SW 1271 (cell line): Measurements from ENCODE around the gene CMTM2.
"Not testable (repeated sequence)": the region's sequence is repeated elsewhere in the genome, so short reads cannot be mapped to it uniquely, and the experiment has no call there.

Source experiments
- DNase-seq, 2 experiments: peaks; one replicate each; lab custom pipeline; 2025; lab: John Stamatoyannopoulos, UW

CMTM2 gene

DNA sequence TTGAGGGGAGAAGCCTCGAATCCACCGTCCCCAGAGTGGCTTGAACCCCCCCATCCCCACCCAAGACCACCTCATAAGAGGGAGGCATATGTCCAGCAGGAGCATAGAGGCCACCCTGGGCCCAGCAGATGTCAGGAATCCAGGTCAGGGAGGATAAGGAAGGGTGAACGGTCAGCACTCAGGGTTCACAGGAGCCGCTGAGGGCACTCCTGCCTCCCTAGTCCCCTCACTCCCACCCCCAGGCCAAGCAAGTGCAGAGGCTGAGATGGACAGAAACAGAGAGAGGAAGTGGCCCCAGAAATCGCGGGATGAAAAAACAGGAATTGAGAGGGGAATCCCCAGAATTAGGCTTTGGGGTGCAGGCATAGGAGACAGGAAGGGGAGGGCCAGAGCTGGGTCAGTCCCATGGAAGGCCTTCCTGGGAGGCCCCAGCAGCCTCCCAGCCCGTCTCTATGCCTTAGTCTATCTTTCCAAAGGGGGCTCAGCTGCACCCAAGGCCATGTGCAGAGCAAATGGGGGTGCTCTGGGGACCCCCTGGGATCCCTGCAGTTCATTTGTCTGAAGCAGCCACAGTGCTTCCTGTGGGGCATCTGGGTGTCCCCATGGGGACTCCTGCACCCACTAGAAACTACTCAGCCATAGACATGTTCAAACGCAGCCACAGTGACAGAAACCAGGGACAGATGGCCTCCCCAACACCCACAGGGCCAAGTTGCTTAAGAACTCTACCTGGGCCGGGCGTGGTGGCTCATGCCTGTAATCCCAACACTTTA is 26.9 kb downstream of the CMTM2 start:
- no peak for DNase-seq

DNA sequence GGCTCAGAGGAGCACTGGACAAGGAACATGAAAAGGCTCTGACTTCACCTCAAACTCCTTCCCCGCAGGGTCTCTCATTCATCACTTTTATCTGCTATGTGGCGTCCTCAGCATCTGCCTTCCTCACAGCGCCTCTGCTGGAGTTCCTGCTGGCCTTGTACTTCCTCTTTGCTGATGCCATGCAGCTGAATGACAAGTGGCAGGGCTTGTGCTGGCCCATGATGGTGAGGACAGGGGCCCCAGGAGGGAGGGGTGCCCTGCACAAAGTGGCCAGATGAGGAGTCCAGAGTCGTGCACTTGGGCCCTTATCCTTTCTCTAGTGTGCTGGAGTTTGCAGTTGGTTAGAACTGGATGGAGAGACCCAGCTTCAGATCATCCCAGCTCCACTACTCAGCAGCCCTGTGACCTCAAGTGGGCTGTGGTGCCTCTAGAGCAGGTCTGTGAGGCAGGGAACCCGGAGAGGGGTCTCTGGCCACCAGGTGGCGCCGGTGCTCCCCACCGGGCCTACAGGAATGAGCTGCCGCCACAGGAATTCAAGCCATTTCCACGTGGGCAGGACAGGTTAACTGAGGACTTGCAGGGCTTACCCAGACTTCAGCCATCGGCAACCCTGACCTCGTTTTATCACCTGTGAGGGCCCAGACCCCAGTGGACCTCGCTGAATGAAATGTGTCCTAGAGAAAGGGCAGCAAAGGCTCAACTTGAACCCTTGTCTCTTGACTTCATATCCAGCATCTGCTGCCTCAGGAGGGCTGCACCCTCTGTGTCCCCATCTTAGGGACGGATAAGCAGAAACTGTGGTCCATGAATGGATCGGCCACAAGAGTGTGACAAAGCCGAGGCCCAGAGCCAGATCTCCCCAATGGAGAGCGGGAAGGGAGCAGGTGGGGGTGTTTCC is 29.2 kb downstream of the CMTM2 start:
- DNase-seq, result peak; percentile 47 to 89

DNA sequence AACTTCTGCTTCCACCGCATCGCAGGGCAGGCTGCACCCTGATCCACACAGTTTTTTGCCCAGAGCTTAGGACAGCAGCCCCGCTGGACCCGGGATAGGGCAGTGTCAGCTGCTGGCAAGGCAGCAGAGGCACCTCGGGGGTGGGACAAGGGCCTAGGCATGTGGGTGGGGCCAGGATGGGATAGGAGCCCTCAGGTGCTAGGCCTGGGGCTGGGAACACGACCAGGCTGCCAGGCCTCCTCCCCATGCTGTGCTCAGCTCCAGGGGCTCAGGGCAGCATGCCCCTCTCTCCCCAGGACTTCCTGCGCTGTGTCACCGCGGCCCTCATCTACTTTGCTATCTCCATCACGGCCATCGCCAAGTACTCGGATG is 29.9 kb downstream of the CMTM2 start:
- no peak for DNase-seq

DNA sequence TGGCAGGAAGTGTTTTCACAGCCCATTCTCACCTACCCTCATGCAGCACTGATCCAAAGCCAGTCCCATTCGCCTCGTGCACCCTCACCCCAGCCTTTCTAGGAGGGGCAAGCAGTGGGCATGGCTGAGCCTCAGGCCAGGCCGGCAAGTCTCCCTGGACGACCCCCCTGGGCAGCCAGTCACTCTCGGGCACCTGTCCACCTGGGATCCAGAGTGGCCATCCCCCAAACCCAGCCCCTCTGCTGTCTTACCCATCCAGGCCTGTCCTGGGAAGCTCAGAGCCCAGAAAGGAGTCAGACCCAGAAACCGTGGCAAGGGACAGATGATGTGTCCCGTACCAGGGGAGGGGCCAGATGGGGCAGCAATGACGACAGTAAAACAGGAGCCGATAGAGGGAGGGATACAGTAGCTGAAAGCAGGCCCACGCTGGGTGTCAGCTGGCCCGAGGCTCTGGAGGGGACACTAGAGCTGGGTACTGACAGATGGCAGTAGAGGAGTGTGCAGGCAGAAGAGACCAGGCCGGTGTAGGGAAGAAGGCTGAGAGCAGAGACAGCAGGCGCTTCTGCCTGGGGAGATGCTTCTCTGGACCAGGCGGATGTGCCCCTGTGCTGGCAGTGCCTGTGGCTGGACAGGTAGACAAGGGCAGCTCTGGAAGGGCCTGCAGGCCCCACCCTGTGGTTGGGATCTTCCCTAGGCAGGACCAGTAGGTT is 31.0 kb downstream of the CMTM2 start:
- no peak for DNase-seq

DNA sequence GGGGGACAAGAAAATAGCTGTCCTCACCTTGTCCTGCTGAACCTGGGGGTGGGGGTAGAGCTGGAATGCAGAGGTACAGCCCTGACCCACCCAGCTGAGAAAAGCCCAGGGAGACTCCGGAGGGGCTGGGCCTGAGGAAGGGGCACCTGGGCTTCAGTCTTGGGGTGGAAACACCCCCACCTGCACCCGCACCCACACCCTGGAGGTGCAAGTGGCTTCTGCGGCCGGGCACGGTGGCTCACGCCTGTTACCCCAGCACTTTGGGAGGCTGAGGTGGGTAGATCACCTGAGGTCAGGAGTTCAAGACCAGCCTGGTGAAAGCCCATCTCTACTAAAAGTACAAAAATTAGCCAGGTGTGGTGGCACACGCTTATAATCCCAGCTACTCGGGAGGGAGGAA is 32.6 kb downstream of the CMTM2 start:
- DNase-seq, result not testable (repeated sequence)

DNA sequence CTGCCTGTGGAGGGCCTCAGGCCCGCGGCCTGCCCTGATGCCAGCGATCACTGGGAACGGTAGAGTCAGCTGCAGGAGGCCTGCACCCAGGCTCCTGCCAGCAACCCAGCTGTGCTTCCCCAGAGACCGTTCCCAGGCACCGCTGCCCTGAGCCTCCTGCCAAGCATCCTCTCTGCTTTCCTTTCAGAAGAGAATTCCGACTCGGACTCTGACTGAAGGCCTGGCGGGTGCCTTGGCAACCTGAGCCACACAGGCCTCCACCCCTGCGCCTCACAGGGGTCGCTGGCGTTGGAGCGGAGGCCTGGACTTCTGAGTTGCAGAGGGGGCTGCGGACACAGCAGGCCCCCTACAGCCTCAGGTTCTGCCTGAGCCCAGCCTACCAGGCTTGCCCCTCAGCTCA is 33.2 kb downstream of the CMTM2 start:
- DNase-seq, result no peak

DNA sequence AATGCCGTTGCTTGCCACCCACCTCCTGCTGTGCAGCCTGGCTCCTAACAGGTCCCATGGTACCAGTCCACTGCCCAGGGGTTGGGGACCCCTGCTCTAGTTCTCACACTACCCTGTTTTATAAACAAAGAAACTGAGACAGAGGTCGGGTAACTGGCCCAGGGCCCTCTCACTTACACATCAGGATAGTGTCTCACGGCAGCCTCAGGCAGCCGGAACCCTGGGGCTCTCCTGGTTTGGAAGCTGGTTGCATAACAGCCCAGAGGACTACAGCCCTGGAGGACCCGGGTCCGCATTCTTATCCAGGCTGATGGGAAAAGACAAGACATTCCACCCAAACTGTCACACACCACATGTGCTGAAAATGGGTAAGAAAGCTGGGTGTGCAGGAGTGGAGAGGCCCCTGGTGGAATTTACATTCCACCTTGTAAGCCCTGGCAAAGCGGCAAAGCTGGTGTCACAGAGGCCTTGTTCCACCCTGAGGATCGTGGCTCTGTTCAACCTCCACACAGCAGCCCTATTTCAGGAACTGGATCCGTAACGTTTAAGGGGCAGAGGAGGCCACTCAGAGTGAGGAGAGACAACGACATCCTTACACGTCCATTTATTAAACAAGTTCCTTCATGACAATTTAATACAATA is 35.0 kb downstream of the CMTM2 start:
- DNase-seq, result no peak

DNA sequence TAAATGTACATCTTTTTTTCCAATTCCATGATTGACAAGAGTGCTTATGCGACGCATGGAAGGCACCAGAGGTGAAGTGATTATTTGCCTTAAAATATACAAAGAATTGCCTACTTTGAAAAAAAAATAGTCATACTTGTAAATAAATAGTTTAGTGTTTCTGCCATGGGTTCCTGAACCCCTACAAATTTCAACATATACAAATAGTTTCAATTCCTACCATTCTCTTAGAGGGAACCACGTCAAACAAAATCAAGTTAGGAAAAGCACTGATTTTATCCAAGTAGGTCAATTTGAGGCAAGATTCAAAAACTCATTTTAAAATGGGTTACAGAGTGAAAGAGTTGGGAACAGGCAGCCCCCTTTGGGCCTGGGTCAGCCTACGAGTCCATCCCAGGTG is 36.9 kb downstream of the CMTM2 start:
- DNase-seq, result no peak

DNA sequence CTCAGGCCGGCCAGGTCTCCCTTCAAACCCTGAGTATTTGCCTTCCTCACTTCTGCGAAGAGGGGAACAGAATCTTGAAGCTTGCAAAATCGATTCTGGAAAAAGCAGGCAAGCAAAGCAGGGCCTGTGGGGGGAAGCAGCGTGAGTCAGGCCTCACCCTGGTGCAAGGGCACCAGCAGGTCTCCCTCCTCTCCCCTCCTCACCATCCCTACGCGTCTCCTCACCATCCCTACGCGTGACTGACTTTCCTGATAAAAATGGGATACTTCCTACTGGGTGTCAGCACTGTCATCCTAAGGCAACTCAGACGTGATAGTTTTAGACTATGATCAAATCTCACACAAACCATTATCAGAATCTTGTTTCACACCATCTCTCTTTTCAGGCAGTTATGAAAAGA is 37.3 kb downstream of the CMTM2 start:
- DNase-seq, result no peak

DNA sequence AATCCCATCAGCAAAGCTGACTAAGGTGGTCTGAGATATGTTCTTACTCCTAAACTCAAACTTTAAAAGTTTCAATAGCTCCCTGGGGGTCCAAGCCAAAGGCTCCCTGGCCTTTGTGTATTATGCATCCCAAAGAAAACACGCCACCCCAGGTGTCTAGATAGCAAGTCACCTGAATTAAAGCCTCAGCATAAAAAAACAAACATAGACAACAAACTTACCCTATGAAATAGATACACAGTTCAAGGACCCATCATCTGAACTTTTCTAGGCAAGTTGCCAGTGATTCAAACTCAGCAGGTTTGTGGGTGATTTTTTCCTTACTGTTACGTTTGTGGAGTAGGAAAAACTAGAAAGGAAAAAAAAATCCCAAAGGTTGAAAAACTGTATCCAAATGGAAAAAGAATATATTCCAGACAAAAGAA is 37.8 kb downstream of the CMTM2 start:
- DNase-seq, result no peak

DNA sequence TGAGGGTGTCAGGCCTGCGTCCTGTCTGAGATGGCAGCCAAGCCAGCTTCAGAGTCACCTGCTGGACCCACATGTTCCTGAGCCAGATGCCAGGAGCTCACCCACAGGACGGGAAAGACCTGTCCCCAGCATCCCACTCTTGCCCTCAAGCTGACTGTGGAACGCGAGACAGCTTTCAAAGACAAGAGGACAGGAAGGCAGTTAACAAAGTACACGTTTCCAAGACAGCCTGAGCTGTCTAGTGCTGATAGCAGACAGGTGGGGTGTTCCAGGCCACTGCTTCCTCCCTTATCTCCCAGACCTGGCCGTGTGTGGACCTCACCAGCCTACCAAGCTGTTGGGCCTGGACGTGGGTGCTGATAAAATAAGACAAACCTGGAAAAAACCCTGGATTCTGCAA is 38.5 kb downstream of the CMTM2 start:
- DNase-seq, result no peak

DNA sequence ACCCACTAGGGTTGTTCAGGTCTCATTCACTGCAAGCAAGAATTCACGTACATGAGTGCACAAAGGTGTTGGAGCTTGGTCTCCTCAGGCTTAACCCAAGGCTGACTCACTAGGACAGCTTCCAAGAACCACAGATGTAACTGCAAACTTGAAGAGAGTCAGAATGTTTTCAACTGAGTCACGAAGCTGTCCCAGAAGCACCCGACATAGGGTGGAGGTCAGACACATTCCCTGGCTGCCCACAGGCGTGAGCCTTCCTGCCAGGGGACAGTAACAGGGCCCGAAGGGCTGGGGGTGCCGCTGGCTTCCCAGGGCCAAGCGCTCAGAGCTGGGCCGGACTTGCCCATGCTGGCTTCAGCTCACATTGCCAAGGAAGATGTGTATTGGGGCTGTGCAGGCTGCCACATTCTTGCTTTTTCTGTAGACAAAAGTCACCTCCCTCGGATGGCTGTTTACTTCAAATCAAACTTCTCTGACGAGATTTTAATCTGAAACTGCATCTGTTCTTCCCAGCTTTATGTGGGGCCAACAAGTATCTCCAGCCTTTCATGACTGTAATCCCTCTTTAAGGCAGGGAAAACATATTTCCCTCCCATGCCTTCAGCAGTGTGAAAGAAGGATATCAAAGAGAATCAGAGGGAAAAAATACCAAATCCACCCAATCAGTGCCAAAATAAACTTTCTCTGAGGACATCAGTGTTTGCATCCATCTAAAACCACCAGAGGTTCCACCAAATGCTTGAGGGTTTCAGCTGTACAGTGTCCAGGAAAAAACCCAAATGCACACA is 39.5 kb downstream of the CMTM2 start:
- DNase-seq, result peak; percentile 16 to 75

DNA sequence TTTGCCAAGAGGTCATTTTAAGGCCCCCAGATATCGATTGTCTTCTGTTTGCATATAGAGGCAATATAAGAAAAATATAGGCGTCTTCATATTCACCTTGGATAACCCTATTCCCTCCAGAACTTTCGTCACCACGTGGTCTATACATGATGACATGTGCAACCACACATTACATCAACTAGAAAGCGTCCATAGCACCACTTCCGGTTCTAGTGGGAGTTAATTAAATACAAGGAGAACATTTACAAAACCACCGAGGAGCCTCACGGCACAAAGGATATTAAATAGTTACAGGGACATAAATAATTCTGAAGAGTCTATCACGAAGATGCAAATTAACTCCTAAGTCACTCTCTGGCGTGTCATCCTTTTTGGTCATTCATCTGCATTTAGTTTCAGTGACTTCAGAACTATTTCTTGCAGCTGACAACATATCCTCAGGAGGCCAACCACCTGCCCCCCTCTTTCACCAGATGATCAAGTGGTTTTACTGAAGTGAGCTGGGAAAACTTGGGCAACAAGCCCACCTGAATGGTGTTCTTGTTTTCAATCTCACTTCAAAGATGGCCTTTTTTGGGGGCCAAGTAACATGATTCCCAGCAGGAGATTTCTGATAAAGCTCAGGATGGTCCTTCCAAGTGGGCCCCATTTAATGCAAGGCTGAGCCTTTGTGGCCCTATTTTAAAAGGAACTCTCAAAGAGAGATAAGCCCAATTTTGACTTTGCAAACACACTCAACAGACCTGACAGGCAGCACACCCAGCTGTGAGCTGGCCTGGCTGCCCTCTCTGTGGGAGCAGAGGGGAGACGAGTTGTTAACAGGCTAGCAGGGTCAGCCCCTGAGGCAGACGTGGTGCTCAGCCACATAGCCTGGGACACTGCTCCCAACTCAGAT is 40.5 kb downstream of the CMTM2 start:
- DNase-seq, result no peak

DNA sequence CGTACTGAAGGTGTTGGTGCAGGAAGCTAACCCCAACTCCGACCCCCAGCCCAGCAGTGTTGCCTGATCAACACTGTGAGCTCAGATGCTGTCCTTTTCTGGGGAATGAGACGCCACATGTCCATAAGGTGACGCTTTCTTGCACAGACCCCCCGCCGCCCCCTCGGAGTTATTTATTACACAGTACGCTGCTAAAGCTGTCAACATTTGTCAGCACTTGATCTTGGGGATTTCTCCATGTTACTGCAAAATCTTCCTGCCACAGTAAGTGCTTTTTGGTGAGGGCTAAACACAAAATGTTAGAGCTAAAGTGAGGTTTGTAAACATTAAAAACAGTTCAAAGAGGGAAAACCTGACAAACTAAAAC is 41.1 kb downstream of the CMTM2 start:
- DNase-seq, result no peak

DNA sequence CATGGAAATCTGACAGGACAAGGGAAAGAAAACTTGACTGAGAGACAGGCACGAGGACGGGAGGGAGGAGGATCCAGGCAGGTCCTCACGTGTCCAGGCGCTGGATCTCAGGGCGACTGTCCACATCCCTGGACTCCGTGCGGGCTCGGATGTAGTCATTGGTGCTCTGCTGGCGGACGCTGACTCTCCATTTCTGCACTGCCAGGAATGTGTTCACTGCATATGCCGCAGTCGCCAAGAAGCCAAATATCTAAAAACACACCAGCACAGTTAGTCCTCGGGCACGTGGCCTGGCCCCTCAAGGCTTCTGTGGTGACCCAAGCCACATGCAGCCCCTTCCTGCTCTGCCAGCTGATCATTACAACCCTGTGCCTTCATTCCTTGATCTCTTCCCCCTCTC is 42.7 kb downstream of the CMTM2 start:
- DNase-seq, result no peak

DNA sequence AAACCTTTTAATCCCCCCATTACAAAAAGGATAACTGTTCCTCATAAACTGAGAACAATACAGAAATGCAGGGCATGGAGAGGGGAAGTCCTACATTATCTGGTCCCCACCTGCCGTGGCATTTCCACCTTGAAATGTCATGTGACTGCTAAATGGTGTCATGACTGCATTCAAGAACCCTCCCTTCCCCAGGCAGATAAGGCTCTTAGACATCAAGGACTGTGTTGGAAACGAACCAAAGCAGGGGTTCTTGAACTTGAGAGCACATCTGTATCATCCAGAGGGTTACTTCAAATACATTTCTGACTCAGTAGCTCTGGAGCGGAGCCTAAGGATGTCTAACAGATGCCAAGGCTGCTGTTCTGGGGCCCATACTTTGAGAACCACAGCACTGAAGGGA is 43.6 kb downstream of the CMTM2 start:
- DNase-seq, result no peak

DNA sequence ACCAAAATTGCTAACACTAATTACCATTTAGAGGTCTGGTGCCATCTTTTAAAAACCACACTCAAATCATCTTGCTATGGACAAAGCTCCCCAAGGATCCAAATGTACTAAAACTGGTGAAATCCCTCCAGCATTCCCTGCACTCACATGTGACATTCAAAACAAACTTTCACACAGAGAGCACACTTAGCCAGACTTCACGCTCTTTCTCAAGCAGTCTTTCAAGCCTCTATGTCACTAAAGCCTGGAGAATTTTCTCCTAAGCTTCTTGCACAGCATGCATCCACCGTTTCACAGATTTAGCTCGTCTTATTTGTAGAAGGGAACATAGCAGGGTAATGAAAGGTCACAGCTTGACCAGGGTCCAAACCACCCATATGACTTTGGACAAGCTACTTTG is 44.5 kb downstream of the CMTM2 start:
- no peak for DNase-seq

DNA sequence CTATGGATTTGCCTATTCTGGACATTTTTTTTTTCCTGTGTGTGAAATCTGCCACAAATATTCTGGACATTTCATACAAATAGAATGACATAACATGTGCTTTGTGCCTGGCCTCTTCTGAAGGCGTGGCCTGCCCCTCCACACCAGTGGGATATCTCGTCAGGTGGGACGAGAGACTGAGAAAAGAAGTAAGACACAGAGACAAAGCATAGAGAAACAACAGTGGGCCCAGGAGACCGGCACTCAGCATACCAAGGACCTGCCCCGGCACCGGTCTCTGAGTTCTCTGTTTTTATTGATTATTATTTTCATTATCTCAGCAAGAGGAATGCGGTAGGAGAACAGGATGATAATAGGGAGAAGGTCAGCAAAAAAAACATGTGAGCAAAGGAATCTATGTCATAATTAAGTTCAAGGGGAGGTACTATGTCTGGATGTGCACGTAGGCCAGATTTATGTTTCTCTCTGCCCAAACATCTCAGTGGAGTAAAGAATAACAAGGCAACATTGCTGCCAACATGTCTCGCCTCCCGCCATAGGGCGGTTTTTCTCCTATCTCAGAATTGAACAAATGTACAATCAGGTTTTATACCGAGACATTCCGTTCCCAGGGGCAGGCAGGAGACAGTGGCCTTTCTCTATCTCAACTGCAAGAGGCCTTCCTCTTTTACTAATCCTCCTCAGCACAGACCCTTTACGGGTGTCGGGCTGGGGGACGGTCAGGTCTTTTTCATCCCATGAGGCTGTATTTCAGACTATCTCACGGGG is 48.5 kb downstream of the CMTM2 start:
- DNase-seq, result not testable (repeated sequence)

DNA sequence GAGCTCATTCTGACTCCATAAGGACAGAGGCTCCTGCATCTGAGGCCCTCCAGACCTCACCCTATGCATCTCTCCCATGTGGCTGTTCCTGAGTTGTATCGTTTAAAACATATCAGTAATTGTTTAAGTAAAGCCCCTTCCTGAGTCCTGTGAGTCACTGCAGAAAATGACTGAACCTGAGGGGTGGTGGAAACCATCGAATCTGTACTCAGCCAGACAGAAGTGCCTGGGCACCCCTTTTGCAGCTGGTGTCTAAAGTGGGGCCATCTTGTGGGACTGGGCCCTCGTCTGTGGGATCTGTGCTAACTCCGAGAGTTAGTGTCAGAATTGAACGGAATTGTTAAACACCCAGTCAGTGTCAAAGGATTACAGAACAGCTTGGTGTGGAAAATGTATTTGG is 50.6 kb downstream of the CMTM2 start:
- DNase-seq, result no peak
